Right atrium auricular region (tissue), 2 donors: Measurements from ENCODE around the gene EXOC4. TPM values are rescaled to one million over a fixed set of nuclear protein-coding genes. Genes with fewer than 3 reads are reported as not detected.

ENCODE experiments used
- DNase-seq: peaks from one replicate; pipeline ENCODE4 v3.0.0-alpha.2; 2019; ENCODE audit warnings: low spot score
- H3K27ac ChIP-seq, 2 donors: fragments of 200-600 bp; sonication (generic); 1 replicate in 1 of 2; 2 replicates in 1 of 2; pipeline ENCODE4 v1.5.1; 2016 to 2019
- H3K27me3 ChIP-seq, 2 donors: fragments of 200-600 bp; sonication (generic); one replicate each; pipeline versions ENCODE4 v1.5.1 to v1.6.0; 2017 to 2019
- H3K36me3 ChIP-seq: fragments of 200-600 bp; sonication (generic); one replicate; pipeline ENCODE4 v1.5.1; 2016
- H3K4me1 ChIP-seq, 2 donors: fragments of 200-600 bp; sonication (generic); one replicate each; pipeline versions ENCODE4 v1.5.1 to v1.6.0; 2017 to 2019
- H3K4me3 ChIP-seq, 2 donors: fragments of 200-600 bp; sonication (generic); 1 replicate in 1 of 2; 2 replicates in 1 of 2; pipeline ENCODE4 v1.5.1; 2017 to 2019; ENCODE audit warnings: mild to moderate bottlenecking in 1 of 2, moderate library complexity in 1 of 2
- H3K9me3 ChIP-seq, 2 donors: fragments of 200-600 bp; sonication (generic); one replicate each; pipeline ENCODE4 v1.5.1; 2019
- total RNA-seq, 2 donors: library from RNA; depleted of rRNA; stranded (reverse); fragments of >200 nt; gene quantifications; one replicate each; pipeline ENCODE4 v1.1.0, GENCODE V29; 2016
- TF ChIP-seq, protein P1 (sequence below), 2 donors: fragments of 200-600 bp; sonication (generic); IDR thresholded peaks; one replicate each; pipeline ENCODE4 v1.5.1; 2019; ENCODE audit warnings: antibody characterized with exemption in 2 of 2

Gene EXOC4
- total RNA-seq, 2 donors from 2014 or later, result 24.7 to 30.6 TPM

DNA sequence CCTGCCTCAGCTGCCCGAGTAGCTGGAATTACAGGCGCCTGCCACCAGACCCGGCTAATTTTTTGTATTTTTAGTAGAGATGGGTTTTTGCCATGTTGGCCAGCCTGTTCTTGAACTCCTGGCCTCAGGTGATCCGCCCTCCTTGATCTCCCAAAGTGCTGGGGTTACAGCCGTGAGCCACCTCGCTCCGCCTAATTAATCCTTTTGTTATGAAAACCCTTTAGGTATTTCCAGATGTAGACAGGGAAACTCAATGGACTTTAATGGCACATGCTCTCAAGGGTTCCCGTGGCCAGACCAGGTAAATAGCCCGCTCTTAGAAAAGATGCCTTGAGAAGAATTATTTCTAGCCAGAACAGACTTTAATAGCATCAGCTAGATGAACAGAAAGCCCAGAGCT lies 19.7 kb upstream of the EXOC4 start:
- H3K27me3 ChIP-seq, result no peaks in the 10 kb centered on the region
- H3K4me3 ChIP-seq, result no peak overlapping the region
- TF ChIP-seq, protein P1, sequence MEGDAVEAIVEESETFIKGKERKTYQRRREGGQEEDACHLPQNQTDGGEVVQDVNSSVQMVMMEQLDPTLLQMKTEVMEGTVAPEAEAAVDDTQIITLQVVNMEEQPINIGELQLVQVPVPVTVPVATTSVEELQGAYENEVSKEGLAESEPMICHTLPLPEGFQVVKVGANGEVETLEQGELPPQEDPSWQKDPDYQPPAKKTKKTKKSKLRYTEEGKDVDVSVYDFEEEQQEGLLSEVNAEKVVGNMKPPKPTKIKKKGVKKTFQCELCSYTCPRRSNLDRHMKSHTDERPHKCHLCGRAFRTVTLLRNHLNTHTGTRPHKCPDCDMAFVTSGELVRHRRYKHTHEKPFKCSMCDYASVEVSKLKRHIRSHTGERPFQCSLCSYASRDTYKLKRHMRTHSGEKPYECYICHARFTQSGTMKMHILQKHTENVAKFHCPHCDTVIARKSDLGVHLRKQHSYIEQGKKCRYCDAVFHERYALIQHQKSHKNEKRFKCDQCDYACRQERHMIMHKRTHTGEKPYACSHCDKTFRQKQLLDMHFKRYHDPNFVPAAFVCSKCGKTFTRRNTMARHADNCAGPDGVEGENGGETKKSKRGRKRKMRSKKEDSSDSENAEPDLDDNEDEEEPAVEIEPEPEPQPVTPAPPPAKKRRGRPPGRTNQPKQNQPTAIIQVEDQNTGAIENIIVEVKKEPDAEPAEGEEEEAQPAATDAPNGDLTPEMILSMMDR (IDR thresholded peaks at IDR 0.05), result no peak
- DNase-seq, result no peak
- H3K27ac ChIP-seq, result no peak overlapping the region
- no peaks in the 10 kb centered on the region for H3K4me1 ChIP-seq
- H3K9me3 ChIP-seq, result no peaks in the 10 kb centered on the region
- no peaks in the 10 kb centered on the region for H3K36me3 ChIP-seq

GRCh38 chr7:133234961-133235875 lies 17.7 kb upstream of the EXOC4 start:
- Histone ChIP-seq H3K36me3 (no peaks in the 10 kb centered on the region), H3K27me3 (no peaks in the 10 kb centered on the region), H3K4me1 (no peaks in the 10 kb centered on the region), H3K27ac (no peak overlapping the region), H3K9me3 (no peaks in the 10 kb centered on the region), H3K4me3 (no peak overlapping the region)
- DNase-seq, result no peak
- TF ChIP-seq, protein P1 (IDR thresholded peaks at IDR 0.05), result no peak

- no peaks in the 10 kb centered on the region for H3K4me1 ChIP-seq
- no peaks in the 10 kb centered on the region for H3K27me3 ChIP-seq
- H3K27ac ChIP-seq, result no peak overlapping the region
- TF ChIP-seq, protein P1 (IDR thresholded peaks at IDR 0.05), result no peak
- DNase-seq, result no peak
- no peaks in the 10 kb centered on the region for H3K36me3 ChIP-seq
- H3K9me3 ChIP-seq, result no peaks in the 10 kb centered on the region
- H3K4me3 ChIP-seq, result no peak overlapping the region
These were observed 15.3 kb upstream of the EXOC4 start for GRCh38 chr7:133237545-133237944.

GRCh38 chr7:133240302-133240701 lies 12.6 kb upstream of the EXOC4 start:
- Histone ChIP-seq H3K4me1 (no peaks in the 10 kb centered on the region), H3K36me3 (no peaks in the 10 kb centered on the region), H3K4me3 (no peak overlapping the region), H3K27me3 (no peaks in the 10 kb centered on the region), H3K27ac (no peak overlapping the region), H3K9me3 (no peaks in the 10 kb centered on the region)
- DNase-seq, result no peak
- TF ChIP-seq, protein P1 (IDR thresholded peaks at IDR 0.05), result no peak

DNA sequence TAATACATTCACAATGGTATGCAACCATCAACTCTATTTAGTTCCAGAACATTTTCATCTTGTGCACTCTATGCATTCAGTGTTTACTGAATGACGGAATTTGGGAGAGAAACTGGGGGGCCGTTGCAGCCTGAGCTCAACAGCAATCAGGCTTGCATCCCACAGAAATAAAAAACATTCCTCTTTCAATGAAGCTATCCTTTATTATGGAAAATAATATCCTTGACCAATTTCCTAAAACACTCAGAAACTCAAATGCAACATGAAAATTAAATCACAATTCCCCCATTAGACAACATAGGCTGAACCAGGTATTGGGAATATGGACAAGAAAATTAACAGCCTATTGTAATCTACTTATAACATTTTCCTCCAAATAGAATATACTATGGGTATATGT lies 6.3 kb upstream of the EXOC4 start:
- Histone ChIP-seq H3K27ac (no peak overlapping the region), H3K9me3 (no peaks in the 10 kb centered on the region), H3K4me3 (no peak overlapping the region), H3K4me1 (no peaks in the 10 kb centered on the region), H3K36me3 (no peaks in the 10 kb centered on the region), H3K27me3 (no peaks in the 10 kb centered on the region)
- DNase-seq, result no peak
- TF ChIP-seq, protein P1 (IDR thresholded peaks at IDR 0.05), result no peak
